HG03066 (cell line): ENCODE results near the gene ZNF133.

ENCODE experiments used
- ATAC-seq: cut with Tn5 transposase; IDR thresholded peaks from one replicate; pipeline ENCODE4 v1.9.1; 2021; ENCODE audit warnings: low read depth; ENCODE audit not compliant: unreplicated experiment

Gene ZNF133

GRCh38 chr20:18359854-18360253 is 71.5 kb downstream of the ZNF133 start:
- ATAC-seq, result no peak

- no peak for ATAC-seq
Measured at GRCh38 chr20:18360635-18361034, 72.3 kb downstream of the ZNF133 start.

DNA sequence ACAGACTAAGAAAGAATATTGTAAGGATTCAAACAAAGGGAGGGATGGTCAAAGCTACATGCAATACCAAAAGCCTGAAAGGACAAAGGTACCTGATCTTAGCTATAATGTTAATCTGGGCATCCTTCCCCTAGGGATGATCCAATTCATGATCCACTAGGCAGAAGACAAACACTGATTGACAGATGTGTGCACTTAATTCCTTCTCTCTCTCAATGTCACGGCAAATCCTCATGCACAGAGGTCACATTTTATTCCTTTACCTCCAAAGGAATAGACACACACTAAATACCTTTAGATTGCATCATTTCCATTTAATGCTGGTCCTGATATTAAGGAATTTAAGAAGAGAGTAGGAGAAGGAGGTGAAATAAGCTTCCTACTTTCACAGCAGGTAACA is 73.4 kb downstream of the ZNF133 start:
- ATAC-seq, result no peak

GRCh38 chr20:18362916-18363315 is 74.6 kb downstream of the ZNF133 start:
- ATAC-seq, result no peak

DNA sequence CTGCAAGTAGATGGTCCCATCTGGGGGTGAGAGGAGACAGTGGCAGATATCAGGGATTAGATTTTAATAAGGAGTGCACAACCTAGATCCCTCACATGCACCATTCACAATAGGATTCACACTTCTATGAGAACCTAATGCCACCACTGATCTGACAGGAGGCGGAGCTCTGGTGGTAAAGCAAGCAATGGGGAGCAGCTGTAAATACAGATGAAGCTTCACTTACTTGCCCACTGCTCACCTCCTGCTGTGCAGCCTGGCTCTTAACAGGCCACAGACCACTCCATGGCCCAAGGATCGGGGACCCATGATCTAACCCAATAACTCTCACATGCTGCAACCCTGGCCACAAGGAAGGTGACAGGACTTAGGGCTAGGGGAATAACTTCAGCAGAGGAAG is 75.4 kb downstream of the ZNF133 start:
- ATAC-seq, result no peak

- ATAC-seq, result no peak
Measured at GRCh38 chr20:18364768-18365167, 76.4 kb downstream of the ZNF133 start.
